PFSK-1 (cell line): Measurements from ENCODE around the gene PBX4.

Source experiments
- POLR2AphosphoS5 ChIP-seq: IDR thresholded peaks from 2 replicates; pipeline ENCODE4 v1.6.1; 2012; ENCODE audit warnings: low read depth, mild to moderate bottlenecking, control low read depth, low read length, moderate library complexity
- TAF1 ChIP-seq: IDR thresholded peaks from 2 replicates; pipeline ENCODE4 v1.6.1; 2012; ENCODE audit warnings: low read length, control low read depth, borderline replicate concordance; ENCODE audit not compliant: insufficient read depth

- TF ChIP-seq TAF1, result no peak
- TF ChIP-seq POLR2AphosphoS5, result no peak
Observed at GRCh38 chr19:19535311-19536191, 82.9 kb downstream of the PBX4 start.
